ENCODE data around the gene PDIA6.

DNA sequence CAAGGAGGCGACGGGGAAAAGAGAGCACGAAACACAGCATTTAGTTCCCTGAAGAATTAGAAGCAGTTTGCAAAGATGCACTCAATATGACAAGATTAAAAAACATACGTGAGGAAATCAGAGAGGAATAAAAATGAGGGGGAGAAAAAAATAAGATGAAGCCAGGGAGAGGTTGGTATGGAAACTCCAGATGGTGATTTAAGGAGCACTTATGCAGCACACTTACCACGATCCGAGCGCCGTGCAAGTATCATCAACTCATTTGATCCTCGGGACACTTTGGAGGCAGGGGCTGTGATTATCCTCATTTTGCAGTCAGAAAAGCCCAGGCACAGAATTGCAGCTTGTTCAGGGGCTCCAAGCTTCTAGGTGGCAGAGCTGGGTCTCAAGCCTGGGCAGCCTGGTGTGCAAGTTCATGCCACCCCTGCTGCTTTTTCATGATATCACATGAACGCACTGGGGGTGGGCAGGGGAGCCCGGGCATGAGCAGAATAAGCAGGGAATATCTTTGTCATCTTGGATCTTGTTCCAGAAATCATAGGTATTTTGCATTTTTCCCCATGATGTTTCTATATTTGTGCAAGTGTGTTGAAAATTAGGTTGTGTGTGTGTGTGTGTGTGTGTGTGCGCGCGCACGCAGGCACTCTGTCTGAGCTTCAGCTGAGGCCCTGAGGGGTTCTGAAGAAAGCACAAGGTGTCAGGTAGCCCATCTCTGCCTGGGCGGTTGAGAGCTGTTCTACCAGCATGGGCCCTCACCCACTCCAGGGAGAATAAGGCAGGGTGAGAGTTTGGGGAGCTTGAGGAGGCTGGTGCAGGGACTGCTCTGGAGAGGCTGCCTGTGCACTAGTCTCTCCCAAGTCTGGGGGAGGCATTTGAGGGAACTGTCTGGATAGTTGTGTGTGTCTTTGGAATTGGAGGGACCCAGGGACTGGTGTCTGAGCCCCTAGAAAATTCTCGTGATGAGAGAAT, 25.0 kb upstream of the PDIA6 start:
- TF ChIP-seq EP300 (IDR thresholded peaks at IDR 0.05) (no peak), CTCF (IDR thresholded peaks at IDR 0.05) (no peak), POLR2A (IDR thresholded peaks at IDR 0.05) (no peak), POLR2AphosphoS5 (IDR thresholded peaks at IDR 0.05) (no peak)
